ENCODE data around the gene THAP7. TPM values are rescaled to one million over a fixed set of nuclear protein-coding genes. Genes with fewer than 3 reads are reported as not detected.

THAP7 gene
- total RNA-seq, 1 donor from 2014 or later, result 12.2 TPM

- H3K9me3 ChIP-seq (ENCODE audit: insufficient read depth, low read depth, low read length), result no peaks in the 10 kb centered on the region
- Mint-ChIP-seq H3K9me3 (ENCODE audit: unreplicated experiment) (no peaks in the 10 kb centered on the region), H3K27me3 (ENCODE audit: low read depth, unreplicated experiment) (peaks cover 42% of the 10 kb centered on the region), H3K4me1 (ENCODE audit: low read depth, unreplicated experiment) (peaks cover 6% of the 10 kb centered on the region), H3K36me3 (ENCODE audit: low read depth, unreplicated experiment) (no peaks in the 10 kb centered on the region), H3K27ac (ENCODE audit: unreplicated experiment) (peak overlapping the region; percentile 34), H3K4me3 (ENCODE audit: unreplicated experiment) (no peak overlapping the region)
- H3K4me1 ChIP-seq (ENCODE audit: insufficient read depth, low read length), result peaks cover 7% of the 10 kb centered on the region
- DNase-seq (ENCODE audit: low read depth), result peak; percentile 71
- no peaks in the 10 kb centered on the region for H3K79me2 ChIP-seq (ENCODE audit: insufficient read depth, low read length)
- H3K27ac ChIP-seq (ENCODE audit: low read depth, low read length), result no peak overlapping the region
- H3K27me3 ChIP-seq (ENCODE audit: insufficient read depth, low read length), result peaks cover 8% of the 10 kb centered on the region
- no peaks in the 10 kb centered on the region for H4K20me1 ChIP-seq (ENCODE audit: insufficient read depth, low read length)
- H3K4me2 ChIP-seq (ENCODE audit: low read length), result peak overlapping the region; percentile 33
- no peak overlapping the region for H3K9ac ChIP-seq (ENCODE audit: low read length)
- TF ChIP-seq CTCF (IDR thresholded peaks at IDR 0.05; ENCODE audit: insufficient read depth, low read depth, low read length) (no peak), EZH2 (IDR thresholded peaks at IDR 0.05; ENCODE audit: insufficient read depth, low read length) (no peak)
- H3K4me3 ChIP-seq (ENCODE audit: insufficient read depth, low read depth, low read length), result no peak overlapping the region
- no peak overlapping the region for H2AFZ ChIP-seq (ENCODE audit: low read depth, low read length)
- H3K36me3 ChIP-seq (ENCODE audit: insufficient read depth, low read length), result no peaks in the 10 kb centered on the region
- FAIRE-seq, result no peak
These were observed 25.1 kb upstream of the THAP7 start for GRCh38 chr22:21026783-21027692.

DNA sequence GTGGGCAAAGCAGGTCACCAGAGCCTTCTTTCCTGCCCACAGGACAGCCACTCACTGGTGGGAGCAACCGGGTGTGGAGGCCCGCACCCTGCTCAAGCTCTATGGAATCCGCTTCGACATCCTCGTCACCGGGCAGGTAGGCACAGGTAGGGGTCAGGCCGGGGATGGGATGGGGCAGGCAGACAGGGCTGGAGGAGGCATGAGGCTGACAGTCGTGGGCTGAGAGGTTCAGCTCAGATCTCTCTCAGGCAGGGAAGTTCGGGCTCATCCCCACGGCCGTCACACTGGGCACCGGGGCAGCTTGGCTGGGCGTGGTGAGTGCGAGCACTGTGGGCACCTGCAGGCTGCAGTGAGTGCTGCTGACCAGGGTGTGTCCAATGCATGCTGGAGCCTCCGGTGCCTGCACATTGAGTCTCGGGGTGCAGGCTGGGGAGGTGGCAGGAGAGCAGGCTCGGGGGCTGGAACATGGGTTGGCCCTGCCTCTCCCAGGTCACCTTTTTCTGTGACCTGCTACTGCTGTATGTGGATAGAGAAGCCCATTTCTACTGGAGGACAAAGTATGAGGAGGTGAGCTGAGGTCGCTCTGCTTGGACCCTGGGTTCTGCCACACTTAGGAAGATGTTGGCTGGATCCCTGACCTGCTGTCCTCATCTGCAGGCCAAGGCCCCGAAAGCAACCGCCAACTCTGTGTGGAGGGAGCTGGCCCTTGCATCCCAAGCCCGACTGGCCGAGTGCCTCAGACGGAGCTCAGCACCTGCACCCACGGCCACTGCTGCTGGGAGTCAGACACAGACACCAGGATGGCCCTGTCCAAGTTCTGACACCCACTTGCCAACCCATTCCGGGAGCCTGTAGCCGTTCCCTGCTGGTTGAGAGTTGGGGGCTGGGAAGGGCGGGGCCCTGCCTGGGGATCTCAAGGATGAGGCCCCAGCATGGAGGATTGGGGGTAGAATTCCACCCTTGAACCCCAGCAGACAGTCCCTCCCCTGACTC lies 24.1 kb upstream of the THAP7 start:
- H3K4me1 ChIP-seq (ENCODE audit: insufficient read depth, low read length), result peaks cover 7% of the 10 kb centered on the region
- peaks cover 43% of the 10 kb centered on the region for H3K27me3 Mint-ChIP-seq (ENCODE audit: low read depth, unreplicated experiment)
- H3K36me3 Mint-ChIP-seq (ENCODE audit: low read depth, unreplicated experiment), result no peaks in the 10 kb centered on the region
- H3K27ac Mint-ChIP-seq (ENCODE audit: unreplicated experiment), result no peak overlapping the region
- H3K27ac ChIP-seq (ENCODE audit: low read depth, low read length), result no peak overlapping the region
- H3K9me3 Mint-ChIP-seq (ENCODE audit: unreplicated experiment), result no peaks in the 10 kb centered on the region
- H4K20me1 ChIP-seq (ENCODE audit: insufficient read depth, low read length), result no peaks in the 10 kb centered on the region
- no peaks in the 10 kb centered on the region for H3K36me3 ChIP-seq (ENCODE audit: insufficient read depth, low read length)
- H3K9ac ChIP-seq (ENCODE audit: low read length), result no peak overlapping the region
- no peaks in the 10 kb centered on the region for H3K79me2 ChIP-seq (ENCODE audit: insufficient read depth, low read length)
- no peaks in the 10 kb centered on the region for H3K27me3 ChIP-seq (ENCODE audit: insufficient read depth, low read length)
- no peak overlapping the region for H3K4me3 ChIP-seq (ENCODE audit: insufficient read depth, low read depth, low read length)
- H3K4me2 ChIP-seq (ENCODE audit: low read length), result no peak overlapping the region
- no peak for FAIRE-seq
- no peak for DNase-seq (ENCODE audit: low read depth)
- peaks cover 6% of the 10 kb centered on the region for H3K4me1 Mint-ChIP-seq (ENCODE audit: low read depth, unreplicated experiment)
- no peak overlapping the region for H3K4me3 Mint-ChIP-seq (ENCODE audit: unreplicated experiment)
- no peak overlapping the region for H2AFZ ChIP-seq (ENCODE audit: low read depth, low read length)
- TF ChIP-seq CTCF (IDR thresholded peaks at IDR 0.05; ENCODE audit: insufficient read depth, low read depth, low read length) (no peak), EZH2 (IDR thresholded peaks at IDR 0.05; ENCODE audit: insufficient read depth, low read length) (no peak)
- no peaks in the 10 kb centered on the region for H3K9me3 ChIP-seq (ENCODE audit: insufficient read depth, low read depth, low read length)
